Stimulated activated CD8-positive, alpha-beta memory T cell treated with anti-CD3 and anti-CD28 coated beads, Interleukin-12 subunit alpha, Interleukin-12 subunit beta, amount 100 ng/mL, for 24 hours (primary cell): ENCODE data around the gene KERA.

Experiments used
- DNase-seq: peaks from one replicate; pipeline ENCODE4 v3.0.0-alpha.2; 2020; ENCODE audit errors: extremely low read depth

The KERA gene

GRCh38 chr12:91009319-91009950 is 48.4 kb downstream of the KERA start:
- no peak for DNase-seq

DNA sequence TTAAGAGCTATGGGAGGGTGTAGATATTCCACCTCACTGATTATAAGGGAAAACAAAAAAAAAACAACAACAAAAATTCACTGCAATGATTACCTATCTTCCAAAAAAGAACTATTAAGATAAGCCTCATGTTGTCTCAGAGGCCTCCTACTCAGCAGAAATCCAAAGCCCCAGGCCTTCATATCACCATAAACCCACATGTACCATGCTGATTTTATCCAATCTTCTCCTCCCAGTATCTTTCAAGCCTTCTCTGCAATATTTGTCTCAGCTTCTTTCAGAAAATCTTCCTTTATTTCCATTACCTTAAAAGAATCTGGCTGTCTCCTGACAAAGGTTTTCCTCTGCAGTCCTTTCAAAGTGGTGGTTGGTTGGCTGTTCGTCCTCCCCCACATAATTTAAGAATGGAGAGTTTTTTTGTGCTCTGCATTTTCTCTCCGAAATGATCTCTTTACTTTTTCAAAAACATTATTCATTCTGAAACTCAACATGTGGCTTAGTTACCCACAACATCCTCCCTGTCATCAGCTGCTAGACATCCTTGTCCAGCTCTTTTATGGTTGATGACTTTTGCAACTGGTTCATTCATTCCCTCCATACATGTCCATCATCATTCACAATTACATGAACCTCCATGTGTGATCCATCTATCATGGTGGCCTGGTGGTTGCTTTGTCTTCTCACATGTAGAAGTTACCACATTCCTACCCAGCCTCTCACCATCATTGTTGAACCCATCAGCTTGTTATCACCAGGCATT is 50.1 kb downstream of the KERA start:
- no peak for DNase-seq

- no peak for DNase-seq
These were observed 53.0 kb downstream of the KERA start, which contains the start of gene EPYC for GRCh38 chr12:91004872-91005271. EPYC (minus strand) TSS chr12:91004972; CDS start chr12:91002565, 2,407 bp downstream.

GRCh38 chr12:91003737-91004136 is 54.1 kb downstream of the KERA start:
- no peak for DNase-seq

DNA sequence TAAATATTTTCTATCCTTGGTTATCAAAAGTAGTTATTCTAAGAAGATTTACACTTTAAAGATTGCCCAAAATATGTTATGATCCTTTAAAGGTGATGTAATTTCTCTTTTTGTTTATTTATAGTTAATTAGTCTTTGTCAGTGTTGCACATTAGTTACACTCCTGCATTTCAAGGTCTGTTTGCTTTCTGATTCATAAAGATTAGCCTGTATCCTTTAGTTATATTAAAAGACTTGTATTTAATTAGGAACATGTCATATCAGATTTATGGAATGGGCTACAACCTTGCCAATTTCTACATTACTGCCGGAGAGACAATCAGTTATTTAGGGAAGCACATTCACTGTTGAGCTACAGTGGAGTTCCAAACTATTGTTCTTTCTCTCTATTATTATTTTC is 56.5 kb downstream of the KERA start:
- DNase-seq, result no peak
